Mesodermal cell (in vitro differentiated cells): ENCODE data around the gene CUL7.
"Not testable (repeated sequence)": the region's sequence is repeated elsewhere in the genome, so short reads cannot be mapped to it uniquely, and the experiment has no call there.

Experiments
- H3K27ac ChIP-seq: 2 replicates; pipeline ENCODE4 v1.7.0; 2013; ENCODE audit warnings: mild to moderate bottlenecking, low read depth, low read length, moderate library complexity; ENCODE audit not compliant: severe bottlenecking
- H3K36me3 ChIP-seq: 2 replicates; pipeline ENCODE4 v1.7.1; 2013; ENCODE audit warnings: mild to moderate bottlenecking, low read length, moderate library complexity; ENCODE audit not compliant: control insufficient read depth, insufficient read depth
- H3K4me1 ChIP-seq: one replicate; pipeline ENCODE4 v1.7.1; 2013; ENCODE audit warnings: mild to moderate bottlenecking, low read length; ENCODE audit not compliant: insufficient read depth, control insufficient read depth, poor library complexity, severe bottlenecking
- H3K4me3 ChIP-seq: 2 replicates; pipeline ENCODE4 v1.7.0; 2013; ENCODE audit warnings: low read length, control low read depth, mild to moderate bottlenecking; ENCODE audit not compliant: insufficient read depth, poor library complexity, severe bottlenecking; ENCODE audit errors: extremely low read depth
- H3K9me3 ChIP-seq: 2 replicates; pipeline ENCODE4 v1.7.1; 2013; ENCODE audit warnings: mild to moderate bottlenecking, low read length, moderate library complexity; ENCODE audit not compliant: control insufficient read depth
- WGBS, 2 experiments: methylation state at CpG; one replicate each; pipeline ENCODE4 v1.1.5; 2013; ENCODE audit warnings: missing lambda C conversion rate in 2 of 2; ENCODE audit not compliant: insufficient coverage in 2 of 2; 5-methylcytosine and 5-hydroxymethylcytosine counted together

CUL7 gene

GRCh38 chr6:43013097-43013842 is 40.4 kb downstream of the CUL7 start:
- 3 to 19% methylated on average over 11 to 16 of the region's 25 CpGs for WGBS, 2 experiments
- H3K36me3 ChIP-seq, result peaks cover 71% of the 10 kb centered on the region

GRCh38 chr6:43012364-43012763 is 41.3 kb downstream of the CUL7 start:
- H3K27ac ChIP-seq, result no peak overlapping the region
- H3K4me1 ChIP-seq, result peaks cover 16% of the 10 kb centered on the region
- H3K9me3 ChIP-seq, result no peaks in the 10 kb centered on the region
- peaks cover 71% of the 10 kb centered on the region for H3K36me3 ChIP-seq
- H3K4me3 ChIP-seq, result peak overlapping the region; percentile 85
- WGBS, 2 experiments, result 90 to 95% methylated on average over 6 of the region's 6 CpGs

More at GRCh38 chr6:43013097-43013842, 40.4 kb downstream of the CUL7 start:
- Histone ChIP-seq H3K9me3 (no peaks in the 10 kb centered on the region), H3K27ac (no peak overlapping the region), H3K4me3 (peak overlapping the region; percentile 85), H3K4me1 (peaks cover 16% of the 10 kb centered on the region)

GRCh38 chr6:43011207-43011606 is 42.4 kb downstream of the CUL7 start:
- peaks cover 71% of the 10 kb centered on the region for H3K36me3 ChIP-seq
- H3K27ac ChIP-seq, result peak overlapping the region; percentile 29
- H3K4me3 ChIP-seq, result no peak overlapping the region
- WGBS, 2 experiments, result 60 to 95% methylated on average over 1 to 5 of the region's 6 CpGs
- H3K9me3 ChIP-seq, result no peaks in the 10 kb centered on the region
- peaks cover 9% of the 10 kb centered on the region for H3K4me1 ChIP-seq

- Histone ChIP-seq H3K36me3 (peaks cover 81% of the 10 kb centered on the region), H3K4me1 (peaks cover 9% of the 10 kb centered on the region), H3K9me3 (no peaks in the 10 kb centered on the region), H3K27ac (no peak overlapping the region), H3K4me3 (no peak overlapping the region)
- 40 to 94% methylated on average over 1 to 4 of the region's 6 CpGs for WGBS, 2 experiments
Observed at GRCh38 chr6:43009124-43009523, 44.5 kb downstream of the CUL7 start.

GRCh38 chr6:43007126-43007525 is 46.5 kb downstream of the CUL7 start:
- peaks cover under 1% of the 10 kb centered on the region for H3K4me1 ChIP-seq
- H3K27ac ChIP-seq, result no peak overlapping the region
- no peaks in the 10 kb centered on the region for H3K9me3 ChIP-seq
- 94 to 96% methylated on average over 9 of the region's 9 CpGs for WGBS, 2 experiments
- peaks cover 73% of the 10 kb centered on the region for H3K36me3 ChIP-seq
- H3K4me3 ChIP-seq, result no peak overlapping the region

GRCh38 chr6:43006251-43006650 is 47.4 kb downstream of the CUL7 start:
- H3K27ac ChIP-seq, result no peak overlapping the region
- H3K4me3 ChIP-seq, result no peak overlapping the region
- WGBS, 2 experiments, result 95 to 98% methylated on average over 10 of the region's 11 CpGs
- no peaks in the 10 kb centered on the region for H3K4me1 ChIP-seq
- H3K9me3 ChIP-seq, result no peaks in the 10 kb centered on the region
- peaks cover 64% of the 10 kb centered on the region for H3K36me3 ChIP-seq

GRCh38 chr6:43005844-43006243 is 47.8 kb downstream of the CUL7 start:
- Histone ChIP-seq H3K4me1 (no peaks in the 10 kb centered on the region), H3K4me3 (no peak overlapping the region), H3K36me3 (peaks cover 60% of the 10 kb centered on the region), H3K27ac (no peak overlapping the region), H3K9me3 (no peaks in the 10 kb centered on the region)
- WGBS, 2 experiments, result 86 to 100% methylated on average over 3 to 5 of the region's 5 CpGs

GRCh38 chr6:43001843-43002242 is 51.8 kb downstream of the CUL7 start:
- Histone ChIP-seq H3K36me3 (peaks cover 33% of the 10 kb centered on the region), H3K4me3 (no peak overlapping the region), H3K4me1 (no peaks in the 10 kb centered on the region), H3K9me3 (no peaks in the 10 kb centered on the region), H3K27ac (no peak overlapping the region)
- WGBS, 2 experiments, result 97 to 99% methylated on average over 5 to 8 of the region's 8 CpGs

- not testable (repeated sequence) for H3K4me1 ChIP-seq, H3K9me3 ChIP-seq, H3K4me3 ChIP-seq, H3K27ac ChIP-seq
- H3K36me3 ChIP-seq, result peaks cover 11% of the 10 kb centered on the region
- 92 to 95% methylated on average over 7 to 8 of the region's 9 CpGs for WGBS, 2 experiments
Observed at GRCh38 chr6:42998205-42998604, 55.4 kb downstream of the CUL7 start.

- Histone ChIP-seq H3K4me1 (no peaks in the 10 kb centered on the region), H3K4me3 (no peak overlapping the region), H3K36me3 (peaks cover 23% of the 10 kb centered on the region), H3K9me3 (no peaks in the 10 kb centered on the region), H3K27ac (no peak overlapping the region)
Observed at GRCh38 chr6:42996513-42996912, 57.1 kb downstream of the CUL7 start.

GRCh38 chr6:42993445-42993844 is 60.2 kb downstream of the CUL7 start:
- no peak overlapping the region for H3K27ac ChIP-seq
- H3K9me3 ChIP-seq, result no peaks in the 10 kb centered on the region
- H3K4me3 ChIP-seq, result no peak overlapping the region
- H3K4me1 ChIP-seq, result no peaks in the 10 kb centered on the region
- WGBS, 2 experiments, result 91 to 92% methylated on average over 1 to 2 of the region's 2 CpGs
- peaks cover 40% of the 10 kb centered on the region for H3K36me3 ChIP-seq
